ENCODE results near the gene ABCC8. TPM values are rescaled to one million over a fixed set of nuclear protein-coding genes. Genes with fewer than 3 reads are reported as not detected.

ABCC8 gene
- total RNA-seq, 1 donor from 2014 or later = 1.1 TPM

- H3K27ac ChIP-seq (replicated peaks) = no peak overlapping the region
- TF ChIP-seq CTCF (IDR thresholded peaks at IDR 0.05; ENCODE audit: borderline replicate concordance) = no peak
- no peaks in the 10 kb centered on the region for H3K36me3 ChIP-seq
- H3K27me3 ChIP-seq (ENCODE audit: low read depth) = no peaks in the 10 kb centered on the region
- no peak for DNase-seq
- H3K4me1 ChIP-seq = no peaks in the 10 kb centered on the region
- H3K4me3 ChIP-seq = no peak overlapping the region
- H3K9me3 ChIP-seq (replicated peaks) = no peaks in the 10 kb centered on the region
- intact Hi-C loops (cut with micrococcal nuclease) = no loop called here
These were observed 132.7 kb downstream of the ABCC8 start for GRCh38 chr11:17343907-17344306.

GRCh38 chr11:17343257-17343656 lies 133.4 kb downstream of the ABCC8 start:
- intact Hi-C loops (cut with micrococcal nuclease) = no loop called here
- Histone ChIP-seq H3K36me3 (no peaks in the 10 kb centered on the region), H3K9me3 (replicated peaks) (no peaks in the 10 kb centered on the region), H3K4me3 (no peak overlapping the region), H3K27me3 (ENCODE audit: low read depth) (no peaks in the 10 kb centered on the region), H3K27ac (replicated peaks) (no peak overlapping the region), H3K4me1 (no peaks in the 10 kb centered on the region)
- TF ChIP-seq CTCF (IDR thresholded peaks at IDR 0.05; ENCODE audit: borderline replicate concordance) = no peak
- no peak for DNase-seq

Other genes with a start within 250 kb of the ABCC8 start
- gene NUCB2, start 200.1 kb downstream of the ABCC8 start, total RNA-seq = 101 TPM
- gene NCR3LG1, start 125.0 kb downstream of the ABCC8 start, total RNA-seq = 0.80 TPM
- 17.5 TPM for gene KCNJ11, start 88.2 kb downstream of the ABCC8 start, total RNA-seq
- gene USH1C, start 67.6 kb upstream of the ABCC8 start, total RNA-seq = not detected
- gene OTOG, start 70.4 kb upstream of the ABCC8 start, total RNA-seq = not detected
- not detected for gene MYOD1, start 242.7 kb upstream of the ABCC8 start, total RNA-seq

Data from left ventricle myocardium inferior (tissue), 1 donor.